ENCODE measurements around the gene TSHR.

GRCh38 chr14:80979951-80980350 is 24.5 kb downstream of the TSHR start:
- TF ChIP-seq RELA (CRISPR knock-in tag; IDR thresholded peaks at IDR 0.05; ENCODE audit: borderline replicate concordance) (no peak), CBFB (CRISPR knock-in tag; IDR thresholded peaks at IDR 0.05; ENCODE audit: low read depth) (no peak), ATF3 (CRISPR knock-in tag; conservative IDR thresholded peaks at IDR 0.05) (no peak), CTCF (IDR thresholded peaks at IDR 0.05) (no peak), NFATC4 (CRISPR knock-in tag; IDR thresholded peaks at IDR 0.05) (no peak), NR2C2 (CRISPR knock-in tag; IDR thresholded peaks at IDR 0.05) (no peak), NR3C1 (CRISPR knock-in tag; conservative IDR thresholded peaks at IDR 0.05; ENCODE audit: low read depth) (no peak), ZNF532 (CRISPR knock-in tag; IDR thresholded peaks at IDR 0.05; ENCODE audit: borderline replicate concordance) (no peak), OVOL2 (CRISPR knock-in tag; IDR thresholded peaks at IDR 0.05; ENCODE audit: borderline replicate concordance) (no peak), TEAD4 (CRISPR knock-in tag; IDR thresholded peaks at IDR 0.05) (no peak), ZBTB21 (CRISPR knock-in tag; IDR thresholded peaks at IDR 0.05; ENCODE audit: borderline replicate concordance) (no peak), TCF7 (CRISPR knock-in tag; IDR thresholded peaks at IDR 0.05; ENCODE audit: low read depth) (no peak), NFYB (CRISPR knock-in tag; conservative IDR thresholded peaks at IDR 0.05; ENCODE audit: low read depth) (no peak)
- TF ChIP-seq, protein P1, sequence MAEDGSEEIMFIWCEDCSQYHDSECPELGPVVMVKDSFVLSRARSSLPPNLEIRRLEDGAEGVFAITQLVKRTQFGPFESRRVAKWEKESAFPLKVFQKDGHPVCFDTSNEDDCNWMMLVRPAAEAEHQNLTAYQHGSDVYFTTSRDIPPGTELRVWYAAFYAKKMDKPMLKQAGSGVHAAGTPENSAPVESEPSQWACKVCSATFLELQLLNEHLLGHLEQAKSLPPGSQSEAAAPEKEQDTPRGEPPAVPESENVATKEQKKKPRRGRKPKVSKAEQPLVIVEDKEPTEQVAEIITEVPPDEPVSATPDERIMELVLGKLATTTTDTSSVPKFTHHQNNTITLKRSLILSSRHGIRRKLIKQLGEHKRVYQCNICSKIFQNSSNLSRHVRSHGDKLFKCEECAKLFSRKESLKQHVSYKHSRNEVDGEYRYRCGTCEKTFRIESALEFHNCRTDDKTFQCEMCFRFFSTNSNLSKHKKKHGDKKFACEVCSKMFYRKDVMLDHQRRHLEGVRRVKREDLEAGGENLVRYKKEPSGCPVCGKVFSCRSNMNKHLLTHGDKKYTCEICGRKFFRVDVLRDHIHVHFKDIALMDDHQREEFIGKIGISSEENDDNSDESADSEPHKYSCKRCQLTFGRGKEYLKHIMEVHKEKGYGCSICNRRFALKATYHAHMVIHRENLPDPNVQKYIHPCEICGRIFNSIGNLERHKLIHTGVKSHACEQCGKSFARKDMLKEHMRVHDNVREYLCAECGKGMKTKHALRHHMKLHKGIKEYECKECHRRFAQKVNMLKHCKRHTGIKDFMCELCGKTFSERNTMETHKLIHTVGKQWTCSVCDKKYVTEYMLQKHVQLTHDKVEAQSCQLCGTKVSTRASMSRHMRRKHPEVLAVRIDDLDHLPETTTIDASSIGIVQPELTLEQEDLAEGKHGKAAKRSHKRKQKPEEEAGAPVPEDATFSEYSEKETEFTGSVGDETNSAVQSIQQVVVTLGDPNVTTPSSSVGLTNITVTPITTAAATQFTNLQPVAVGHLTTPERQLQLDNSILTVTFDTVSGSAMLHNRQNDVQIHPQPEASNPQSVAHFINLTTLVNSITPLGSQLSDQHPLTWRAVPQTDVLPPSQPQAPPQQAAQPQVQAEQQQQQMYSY (CRISPR knock-in tag; IDR thresholded peaks at IDR 0.05), result no peak
